BLaER1 (cell line): Measurements from ENCODE around the gene UBE2S.

Experiments
- H3K27ac ChIP-seq: shearing (Covaris generic); formaldehyde crosslinking; 2 replicates; pipeline ENCODE4 v1.8.1; 2022
- H3K27me3 ChIP-seq: shearing (Covaris generic); formaldehyde crosslinking; 2 replicates; pipeline ENCODE4 v1.8.1; 2022
- H3K36me3 ChIP-seq: shearing (Covaris generic); formaldehyde crosslinking; 2 replicates; pipeline ENCODE4 v1.8.1; 2022
- H3K4me1 ChIP-seq: shearing (Covaris generic); formaldehyde crosslinking; 2 replicates; pipeline ENCODE4 v1.8.1; 2022
- H3K4me2 ChIP-seq: shearing (Covaris generic); formaldehyde crosslinking; 2 replicates; pipeline ENCODE4 v1.8.1; 2022
- H3K4me3 ChIP-seq: shearing (Covaris generic); formaldehyde crosslinking; 2 replicates; pipeline ENCODE4 v1.8.1; 2022
- H3K9ac ChIP-seq: shearing (Covaris generic); formaldehyde crosslinking; 2 replicates; pipeline ENCODE4 v1.8.1; 2022
- H3K9me3 ChIP-seq: shearing (Covaris generic); formaldehyde crosslinking; 2 replicates; pipeline ENCODE4 v1.8.1; 2022
- H4K20me1 ChIP-seq: shearing (Covaris generic); formaldehyde crosslinking; 2 replicates; pipeline ENCODE4 v1.8.1; 2022
- Cebpa-rat ChIP-seq: shearing (Covaris generic); IDR thresholded peaks from 2 replicates; pipeline ENCODE4 v1.8.1; 2022

UBE2S gene

GRCh38 chr19:55366790-55367189 is 40.8 kb downstream of the UBE2S start:
- Histone ChIP-seq H3K9me3 (no peaks in the 10 kb centered on the region), H4K20me1 (peaks cover 26% of the 10 kb centered on the region), H3K27ac (no peak overlapping the region), H3K4me3 (no peak overlapping the region), H3K36me3 (no peaks in the 10 kb centered on the region), H3K27me3 (peaks cover 52% of the 10 kb centered on the region), H3K9ac (no peak overlapping the region), H3K4me2 (no peak overlapping the region), H3K4me1 (peaks cover 17% of the 10 kb centered on the region)
- no peak for TF ChIP-seq Cebpa-rat

DNA sequence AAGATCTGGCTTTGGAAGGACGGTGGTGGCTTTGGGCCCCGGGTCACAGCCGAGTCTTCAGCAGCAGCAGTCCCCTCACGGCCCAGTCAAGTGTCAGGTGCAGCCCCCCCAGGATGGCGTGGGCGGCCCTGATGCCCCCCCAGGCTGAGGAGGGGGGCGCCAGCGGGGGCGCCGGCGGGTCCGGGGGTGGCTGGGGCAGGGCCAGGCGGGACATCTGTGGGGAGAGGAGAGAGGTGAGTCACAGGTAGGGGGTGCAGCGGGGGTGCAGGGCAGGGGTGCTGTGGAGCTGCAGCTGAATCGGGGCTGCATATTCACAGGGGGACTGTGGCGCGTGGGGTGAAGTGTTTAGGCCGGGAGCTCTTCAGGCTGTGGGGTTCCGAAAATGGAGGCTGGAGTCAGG is 41.6 kb downstream of the UBE2S start:
- Histone ChIP-seq H3K27ac (no peak overlapping the region), H3K4me1 (peaks cover 17% of the 10 kb centered on the region), H3K9me3 (no peaks in the 10 kb centered on the region), H3K9ac (no peak overlapping the region), H4K20me1 (peaks cover 23% of the 10 kb centered on the region), H3K36me3 (no peaks in the 10 kb centered on the region), H3K4me3 (no peak overlapping the region), H3K27me3 (peaks cover 44% of the 10 kb centered on the region), H3K4me2 (no peak overlapping the region)
- TF ChIP-seq Cebpa-rat, result no peak

GRCh38 chr19:55365245-55365644 is 42.3 kb downstream of the UBE2S start:
- H4K20me1 ChIP-seq, result peaks cover 17% of the 10 kb centered on the region
- no peak overlapping the region for H3K4me2 ChIP-seq
- H3K27ac ChIP-seq, result no peak overlapping the region
- peaks cover 17% of the 10 kb centered on the region for H3K4me1 ChIP-seq
- H3K4me3 ChIP-seq, result no peak overlapping the region
- no peaks in the 10 kb centered on the region for H3K36me3 ChIP-seq
- H3K27me3 ChIP-seq, result peaks cover 36% of the 10 kb centered on the region
- TF ChIP-seq Cebpa-rat, result no peak
- H3K9ac ChIP-seq, result no peak overlapping the region
- no peaks in the 10 kb centered on the region for H3K9me3 ChIP-seq

DNA sequence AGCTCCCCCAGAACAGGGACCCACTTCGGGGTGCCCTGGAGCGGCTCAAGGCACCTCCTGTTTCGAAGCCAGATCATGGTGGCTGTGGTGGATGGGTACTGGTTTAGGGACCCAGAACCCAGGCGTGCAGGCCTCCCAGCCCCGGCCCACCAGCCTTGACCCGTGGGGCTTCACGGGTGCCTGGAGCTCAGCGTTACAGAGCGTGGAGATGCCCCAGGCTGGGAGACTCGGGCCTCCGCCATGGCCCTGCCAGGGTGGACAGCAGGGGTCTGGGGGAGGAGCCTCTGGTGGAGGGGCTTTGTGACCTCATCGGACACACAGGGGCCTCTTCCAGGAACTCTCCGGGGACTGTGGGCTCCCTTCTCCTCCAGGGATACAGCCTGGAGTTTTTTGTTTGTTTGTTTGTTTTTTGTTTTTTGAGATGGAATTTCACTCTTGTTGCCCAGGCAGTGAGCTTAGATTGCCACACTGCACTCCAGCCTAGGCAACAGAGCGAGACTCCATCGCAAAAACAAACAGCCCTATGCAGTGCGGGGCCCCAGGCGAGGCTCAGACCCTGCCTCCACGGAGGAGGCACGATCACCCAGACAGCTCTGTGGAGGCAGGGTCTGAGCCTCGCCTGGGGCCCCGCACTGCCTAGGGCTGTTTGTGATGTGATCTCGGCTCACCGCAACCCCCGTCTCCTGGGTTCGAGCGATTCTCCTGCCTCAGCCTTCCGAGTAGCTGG is 44.4 kb downstream of the UBE2S start, which contains the start of gene GARIN5B:
TSS of gene GARIN5B (minus strand) at position 271 of the 727 bp plus-strand sequence. CDS start at position 77, 194 bp downstream.
- Histone ChIP-seq H3K4me1 (0 out of 2 replicates have a peak, but pooled peaks cover 4% of the 10 kb centered on the region), H3K9me3 (no peaks in the 10 kb centered on the region), H3K4me2 (no peak within 1 kb of the TSS), H3K27ac (no peak within 1 kb of the TSS), H4K20me1 (0 out of 2 replicates have a peak, but pooled peaks cover under 1% of the 10 kb centered on the region), H3K4me3 (no peak within 1 kb of the TSS), H3K27me3 (peaks cover 16% of the 10 kb centered on the region), H3K9ac (no peak within 1 kb of the TSS), H3K36me3 (no peaks in the 10 kb centered on the region)
- TF ChIP-seq Cebpa-rat, result no peak

GRCh38 chr19:55362174-55362989 is 45.2 kb downstream of the UBE2S start:
- Histone ChIP-seq H3K36me3 (no peaks in the 10 kb centered on the region), H3K9me3 (no peaks in the 10 kb centered on the region), H3K9ac (no peak overlapping the region), H3K4me1 (0 out of 2 replicates have a peak, but pooled peaks cover 4% of the 10 kb centered on the region), H3K4me2 (no peak overlapping the region), H3K27ac (no peak overlapping the region), H3K4me3 (no peak overlapping the region), H4K20me1 (no peaks in the 10 kb centered on the region), H3K27me3 (peaks cover 10% of the 10 kb centered on the region)
- TF ChIP-seq Cebpa-rat, result no peak

- Histone ChIP-seq H3K9ac (no peak overlapping the region), H3K27me3 (peaks cover 17% of the 10 kb centered on the region)
These were observed 46.7 kb downstream of the UBE2S start for GRCh38 chr19:55360902-55361301.

GRCh38 chr19:55358943-55359908 is 48.4 kb downstream of the UBE2S start:
- peaks cover 17% of the 10 kb centered on the region; the same call in 1 of the 2 replicates for H3K4me1 ChIP-seq
- no peak overlapping the region for H3K27ac ChIP-seq
- peaks cover 4% of the 10 kb centered on the region; the same call in 1 of the 2 replicates for H4K20me1 ChIP-seq
- no peak overlapping the region for H3K4me3 ChIP-seq
- no peaks in the 10 kb centered on the region for H3K9me3 ChIP-seq
- no peak overlapping the region for H3K9ac ChIP-seq
- H3K4me2 ChIP-seq, result no peak overlapping the region
- no peak for TF ChIP-seq Cebpa-rat
- H3K27me3 ChIP-seq, result peaks cover 33% of the 10 kb centered on the region
- no peaks in the 10 kb centered on the region for H3K36me3 ChIP-seq

More at GRCh38 chr19:55360902-55361301, 46.7 kb downstream of the UBE2S start:
- Histone ChIP-seq H3K36me3 (no peaks in the 10 kb centered on the region), H4K20me1 (no peaks in the 10 kb centered on the region; the same call in 1 of the 2 replicates), H3K4me1 (peaks cover 7% of the 10 kb centered on the region; the same call in 1 of the 2 replicates), H3K4me3 (no peak overlapping the region), H3K27ac (no peak overlapping the region), H3K4me2 (no peak overlapping the region), H3K9me3 (no peaks in the 10 kb centered on the region)
- TF ChIP-seq Cebpa-rat, result no peak

GRCh38 chr19:55358493-55358892 is 49.1 kb downstream of the UBE2S start:
- Histone ChIP-seq H3K9me3 (no peaks in the 10 kb centered on the region), H3K4me3 (no peak overlapping the region), H3K27me3 (peaks cover 40% of the 10 kb centered on the region), H3K4me1 (peaks cover 18% of the 10 kb centered on the region), H3K9ac (no peak overlapping the region), H3K27ac (no peak overlapping the region), H3K4me2 (no peak overlapping the region), H4K20me1 (peaks cover 4% of the 10 kb centered on the region; the same call in 1 of the 2 replicates), H3K36me3 (no peaks in the 10 kb centered on the region)
- TF ChIP-seq Cebpa-rat, result no peak

DNA sequence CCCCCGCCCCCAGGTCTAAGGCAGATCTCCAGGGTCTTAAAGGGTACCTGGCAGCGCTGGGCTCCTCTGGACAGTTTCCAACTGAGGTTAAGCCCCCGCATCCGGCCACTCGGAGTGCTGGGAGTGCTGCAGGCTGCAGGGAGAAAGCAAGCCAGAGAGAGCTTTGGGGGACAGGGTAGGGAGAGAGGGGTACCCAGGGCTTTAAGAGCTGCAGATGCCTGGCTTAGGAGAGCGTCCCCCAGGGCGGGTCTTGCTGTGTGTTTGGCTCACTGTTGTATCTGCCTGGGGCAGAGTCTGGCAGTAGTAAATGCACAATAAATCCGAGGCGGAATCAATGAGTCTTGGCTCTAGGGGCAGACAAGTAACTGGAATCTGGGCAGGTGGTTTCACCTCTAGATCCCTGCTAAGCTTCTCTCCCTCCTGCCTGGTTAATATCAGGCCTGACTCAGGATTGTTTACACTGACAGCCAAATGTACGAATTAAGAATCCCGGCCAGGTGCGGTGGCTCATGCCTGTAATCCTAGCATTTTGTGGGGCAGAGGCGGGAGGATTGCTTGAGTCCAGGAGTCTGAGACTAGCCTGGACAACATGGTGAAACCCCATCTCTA is 52.3 kb downstream of the UBE2S start:
- no peaks in the 10 kb centered on the region for H3K36me3 ChIP-seq
- H3K4me3 ChIP-seq, result no peak overlapping the region
- peaks cover 65% of the 10 kb centered on the region for H3K27me3 ChIP-seq

More for the DNA sequence above, 52.3 kb downstream of the UBE2S start:
- H3K4me2 ChIP-seq, result no peak overlapping the region
- no peak overlapping the region for H3K27ac ChIP-seq
- H3K4me1 ChIP-seq, result peaks cover 41% of the 10 kb centered on the region
- H4K20me1 ChIP-seq, result peaks cover 4% of the 10 kb centered on the region; the same call in 1 of the 2 replicates
- no peak for TF ChIP-seq Cebpa-rat
- H3K9me3 ChIP-seq, result no peaks in the 10 kb centered on the region
- H3K9ac ChIP-seq, result no peak overlapping the region
